Activated CD8-positive, alpha-beta memory T cell treated with anti-CD3 and anti-CD28 coated beads, Interleukin-2, amount 10 ng/mL, durations not matched to agents 7 days and 5 days (primary cell): ENCODE results near the gene CYP27B1. TPM values are rescaled to one million over a fixed set of nuclear protein-coding genes. Genes with fewer than 3 reads are reported as not detected.

Source experiments
- ATAC-seq: fragments of 150-1000 bp; cut with Tn5 transposase; one replicate; pipeline ENCODE4 v1.10.0; 2021; ENCODE audit warnings: moderate library complexity
- CTCF ChIA-PET: fragments of 350-600 bp; sonication (Branson Sonifier 250); formaldehyde crosslinking; loops from one replicate; lab custom pipeline; 2021; ENCODE audit warnings: antibody characterized with exemption; lab: Charles Lee
- DNase-seq: peaks from one replicate; pipeline ENCODE4 v3.0.0-alpha.2; 2020
- H3K27ac Mint-ChIP-seq: one replicate; pipeline ENCODE4 v1.8.0; 2021; ENCODE audit warnings: mild to moderate bottlenecking, mixed read lengths
- H3K27me3 Mint-ChIP-seq: one replicate; pipeline ENCODE4 v1.8.0; 2021; ENCODE audit warnings: mixed read lengths
- H3K36me3 Mint-ChIP-seq: one replicate; pipeline ENCODE4 v1.8.0; 2021; ENCODE audit warnings: mild to moderate bottlenecking, mixed read lengths
- H3K4me1 Mint-ChIP-seq: one replicate; pipeline ENCODE4 v1.8.0; 2021; ENCODE audit warnings: mixed read lengths
- H3K4me3 Mint-ChIP-seq: one replicate; pipeline ENCODE4 v1.8.0; 2021; ENCODE audit warnings: mild to moderate bottlenecking, moderate library complexity, mixed read lengths
- H3K9me3 Mint-ChIP-seq: one replicate; pipeline ENCODE4 v1.8.0; 2022; ENCODE audit warnings: low read depth, mixed read lengths
- total RNA-seq, 2 experiments: library from RNA; stranded (reverse); gene quantifications; one replicate each; pipeline ENCODE4 v1.2.3, GENCODE V29; 2021

The CYP27B1 gene
- total RNA-seq, 2 experiments from 2014 or later: 4.5 to 5.4 TPM

DNA sequence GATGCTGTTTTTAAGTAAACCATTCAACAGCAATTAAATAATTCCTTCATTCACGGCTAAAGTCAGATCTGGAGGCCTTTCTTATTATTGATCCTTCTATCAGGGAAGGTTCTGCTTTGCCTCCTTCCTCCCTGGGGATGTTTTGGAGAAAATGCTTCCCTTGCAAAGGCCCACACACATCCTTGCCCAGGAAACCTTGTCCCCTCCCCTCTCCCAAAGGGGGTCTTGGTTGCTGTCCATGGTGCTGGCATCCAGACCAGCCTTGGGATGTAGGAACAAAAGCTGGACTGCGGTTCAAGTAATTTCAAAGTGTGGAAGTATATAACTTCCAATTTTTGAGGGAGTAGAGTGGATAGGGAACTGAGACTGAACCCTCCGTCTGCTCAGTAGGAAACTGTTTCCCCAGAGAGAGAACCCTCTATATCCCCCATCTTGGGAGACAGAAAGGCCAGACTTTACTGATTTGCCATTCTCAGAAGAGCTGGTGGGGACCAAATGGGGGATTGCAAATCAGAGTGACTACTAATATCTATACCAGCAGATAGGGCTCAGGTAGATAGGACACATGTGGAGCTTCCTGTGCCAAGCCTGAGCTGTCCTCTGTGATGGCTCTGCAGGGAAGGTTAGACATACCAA is 6.4 kb downstream of the CYP27B1 start:
- ATAC-seq (no peak), DNase-seq (no peak)
- CTCF ChIA-PET: interaction anchor here (1.0 to 2.2 kb wide), 11 partner anchors 11 to 153 kb away, joined by 3 to 10 read pairs (median 4); partner anchors contain the start of genes TSFM and TSPAN31
- H3K27ac Mint-ChIP-seq: no peak overlapping the region
- H3K4me1 Mint-ChIP-seq: peaks cover 30% of the 10 kb centered on the region
- no peaks in the 10 kb centered on the region for H3K9me3 Mint-ChIP-seq
- H3K27me3 Mint-ChIP-seq: peaks cover 3% of the 10 kb centered on the region
- peaks cover 20% of the 10 kb centered on the region for H3K36me3 Mint-ChIP-seq
- H3K4me3 Mint-ChIP-seq: no peak overlapping the region

DNA sequence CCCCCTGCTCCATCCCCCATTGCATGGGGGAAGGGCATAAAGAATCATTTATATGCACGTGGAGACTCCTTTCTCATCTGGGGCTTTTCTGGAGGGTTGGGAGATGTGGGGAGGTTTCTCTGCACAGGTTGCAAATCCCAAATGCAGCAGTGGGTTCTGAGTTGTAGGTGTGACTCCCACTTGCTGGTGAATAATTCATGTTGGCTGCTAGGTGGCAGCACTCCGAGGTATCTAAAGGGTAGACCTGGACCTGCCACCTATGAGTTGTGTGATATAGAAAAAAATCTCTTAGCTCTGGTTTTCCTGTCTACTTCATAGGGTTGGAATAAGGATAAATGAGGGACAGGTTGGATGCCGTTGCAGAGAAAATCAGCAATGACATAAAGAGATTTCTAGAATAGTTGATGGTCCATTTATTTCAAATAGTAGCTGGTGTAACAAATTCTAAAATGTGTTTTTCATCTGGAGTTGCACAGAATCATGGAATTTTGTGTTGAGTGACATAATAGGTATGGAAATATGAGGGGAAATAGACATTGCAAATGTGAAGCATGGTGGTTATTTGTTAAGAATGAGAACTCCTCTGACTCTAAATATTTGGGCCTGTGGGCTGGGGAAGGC is 7.4 kb downstream of the CYP27B1 start:
- CTCF ChIA-PET: interaction anchor here (0.6 to 2.2 kb wide), 24 partner anchors 8 to 447 kb away, joined by 3 to 11 read pairs (median 4); partner anchors contain the start of genes AVIL, EEF1AKMT3, METTL1 and TSFM
- no peak overlapping the region for H3K4me3 Mint-ChIP-seq
- H3K27ac Mint-ChIP-seq: no peak overlapping the region
- H3K4me1 Mint-ChIP-seq: peaks cover 26% of the 10 kb centered on the region
- no peaks in the 10 kb centered on the region for H3K27me3 Mint-ChIP-seq
- peaks cover 21% of the 10 kb centered on the region for H3K36me3 Mint-ChIP-seq
- ATAC-seq (no peak), DNase-seq (no peak)
- H3K9me3 Mint-ChIP-seq: no peaks in the 10 kb centered on the region

DNA sequence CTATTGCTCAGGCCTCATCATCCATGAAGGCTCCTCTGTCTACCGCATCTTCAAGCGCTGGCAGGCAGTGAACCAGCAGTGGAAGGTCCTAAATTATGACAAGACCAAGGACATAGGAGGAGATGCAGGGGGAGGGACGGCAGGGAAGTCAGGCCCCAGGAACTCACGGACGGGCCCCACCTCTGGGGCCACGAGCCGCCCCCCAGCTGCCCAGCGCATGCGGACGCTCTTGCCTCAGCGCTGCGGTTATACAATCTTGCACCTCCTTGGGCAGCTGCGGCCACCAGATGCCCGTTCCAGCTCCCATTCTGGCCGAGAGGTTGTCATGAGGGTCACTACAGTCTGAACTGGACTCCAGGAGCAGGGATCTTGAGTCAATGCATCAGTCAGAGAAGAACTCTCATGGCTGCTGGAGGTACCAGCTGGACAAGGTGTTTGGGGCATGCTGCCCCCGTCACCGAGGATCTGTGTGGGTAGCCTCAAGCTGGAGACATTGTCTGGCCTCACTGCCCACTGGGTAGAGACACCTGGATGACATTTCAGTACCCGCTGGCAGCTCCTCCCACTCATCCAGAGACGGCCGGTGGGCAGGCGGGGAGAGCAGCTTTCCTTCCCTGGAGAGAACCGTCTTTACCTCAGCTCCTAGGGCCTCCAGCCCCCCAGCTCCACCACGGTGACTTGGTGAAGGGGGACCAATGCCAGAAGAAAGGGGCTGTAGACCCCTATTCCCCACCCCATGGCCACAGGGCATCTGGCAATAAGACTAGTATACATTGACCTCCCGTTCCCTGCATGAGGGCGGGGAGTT is 8.1 kb downstream of the CYP27B1 start:
- H3K4me1 Mint-ChIP-seq: peaks cover 26% of the 10 kb centered on the region
- H3K36me3 Mint-ChIP-seq: peaks cover 22% of the 10 kb centered on the region
- no peaks in the 10 kb centered on the region for H3K9me3 Mint-ChIP-seq
- CTCF ChIA-PET: interaction anchor here (0.8 to 2.2 kb wide), 14 partner anchors 9 to 175 kb away, joined by 3 to 11 read pairs (median 5); partner anchors contain the start of genes AVIL and EEF1AKMT3
- DNase-seq: no peak
- no peak overlapping the region for H3K4me3 Mint-ChIP-seq
- H3K27me3 Mint-ChIP-seq: no peaks in the 10 kb centered on the region
- ATAC-seq: no peak
- H3K27ac Mint-ChIP-seq: no peak overlapping the region

DNA sequence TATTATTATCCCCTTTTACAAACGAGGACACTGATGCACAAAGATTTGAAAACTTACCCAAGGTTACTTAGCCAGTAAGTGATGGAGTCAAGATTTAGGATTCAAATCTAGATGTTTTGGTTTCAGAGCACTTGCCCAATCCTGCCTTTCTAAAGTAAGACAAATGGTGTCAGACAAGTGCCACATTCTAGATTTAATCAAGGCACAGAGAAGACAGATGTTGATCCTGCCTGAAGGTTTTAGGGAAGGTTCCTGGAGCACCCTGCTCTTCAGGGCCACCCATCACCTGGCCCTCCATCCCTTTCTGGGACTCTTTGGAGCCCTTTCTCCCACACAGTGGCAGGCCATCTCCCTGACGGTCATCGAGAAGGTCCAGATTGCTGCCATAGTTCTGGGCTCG is 9.1 kb downstream of the CYP27B1 start:
- Mint-ChIP-seq H3K4me1 (peaks cover 35% of the 10 kb centered on the region), H3K27ac (no peak overlapping the region), H3K9me3 (no peaks in the 10 kb centered on the region), H3K36me3 (peaks cover 17% of the 10 kb centered on the region), H3K27me3 (no peaks in the 10 kb centered on the region), H3K4me3 (no peak overlapping the region)
- ATAC-seq (no peak), DNase-seq (no peak)
- CTCF ChIA-PET: interaction anchor here (1.2 to 2.9 kb wide), 5 partner anchors 9 to 45 kb away, joined by 3 to 48 read pairs (median 17); partner anchors contain the start of genes CYP27B1 and TSPAN31

- Mint-ChIP-seq H3K9me3 (no peaks in the 10 kb centered on the region), H3K4me3 (peak overlapping the region; percentile 71), H3K4me1 (peaks cover 41% of the 10 kb centered on the region), H3K27ac (peak overlapping the region; percentile 75), H3K36me3 (peaks cover 14% of the 10 kb centered on the region), H3K27me3 (no peaks in the 10 kb centered on the region)
- CTCF ChIA-PET: interaction anchor here (0.6 to 3.5 kb wide), 32 partner anchors 8 to 327 kb away, joined by 3 to 48 read pairs (median 5); partner anchors contain the start of genes CYP27B1, EEF1AKMT3, GLI1 and METTL1
- DNase-seq (peak; percentile 81), ATAC-seq (peak; percentile 25)
Observed at GRCh38 chr12:57756406-57757341, 10.2 kb downstream of the CYP27B1 start.

- Mint-ChIP-seq H3K27ac (peak overlapping the region; percentile 75), H3K9me3 (no peaks in the 10 kb centered on the region), H3K27me3 (no peaks in the 10 kb centered on the region), H3K4me3 (peak overlapping the region; percentile 71), H3K36me3 (peaks cover 18% of the 10 kb centered on the region), H3K4me1 (peaks cover 50% of the 10 kb centered on the region)
- no peak for ATAC-seq
- CTCF ChIA-PET: interaction anchor here (1.0 to 3.5 kb wide), 21 partner anchors 7 to 326 kb away, joined by 3 to 48 read pairs (median 6); partner anchors contain the start of genes CYP27B1, EEF1AKMT3, GLI1 and METTL1
- no peak for DNase-seq
Observed at GRCh38 chr12:57755454-57756372, 11.2 kb downstream of the CYP27B1 start.

DNA sequence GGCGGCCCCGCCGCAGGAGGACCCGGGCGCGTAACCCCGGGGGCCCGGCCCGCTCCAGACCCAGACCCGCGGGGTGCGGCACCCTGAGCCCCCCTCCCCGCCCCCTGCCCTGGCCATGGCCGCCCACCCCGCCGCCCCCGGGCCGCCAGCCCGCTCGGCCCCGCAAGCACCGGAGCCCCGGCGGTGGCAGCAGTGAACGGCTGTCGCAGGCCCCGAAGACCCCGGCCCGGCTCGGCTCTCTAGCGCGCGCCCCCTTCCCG is 11.8 kb downstream of the CYP27B1 start:
- DNase-seq (no peak), ATAC-seq (no peak)
- Mint-ChIP-seq H3K4me1 (peaks cover 55% of the 10 kb centered on the region), H3K27me3 (no peaks in the 10 kb centered on the region), H3K4me3 (no peak overlapping the region), H3K36me3 (peaks cover 24% of the 10 kb centered on the region), H3K27ac (no peak overlapping the region), H3K9me3 (no peaks in the 10 kb centered on the region)
- CTCF ChIA-PET: interaction anchor here (1.5 to 3.5 kb wide), 4 partner anchors 8 to 149 kb away, joined by 5 to 48 read pairs (median 24); partner anchors contain the start of gene CYP27B1

DNA sequence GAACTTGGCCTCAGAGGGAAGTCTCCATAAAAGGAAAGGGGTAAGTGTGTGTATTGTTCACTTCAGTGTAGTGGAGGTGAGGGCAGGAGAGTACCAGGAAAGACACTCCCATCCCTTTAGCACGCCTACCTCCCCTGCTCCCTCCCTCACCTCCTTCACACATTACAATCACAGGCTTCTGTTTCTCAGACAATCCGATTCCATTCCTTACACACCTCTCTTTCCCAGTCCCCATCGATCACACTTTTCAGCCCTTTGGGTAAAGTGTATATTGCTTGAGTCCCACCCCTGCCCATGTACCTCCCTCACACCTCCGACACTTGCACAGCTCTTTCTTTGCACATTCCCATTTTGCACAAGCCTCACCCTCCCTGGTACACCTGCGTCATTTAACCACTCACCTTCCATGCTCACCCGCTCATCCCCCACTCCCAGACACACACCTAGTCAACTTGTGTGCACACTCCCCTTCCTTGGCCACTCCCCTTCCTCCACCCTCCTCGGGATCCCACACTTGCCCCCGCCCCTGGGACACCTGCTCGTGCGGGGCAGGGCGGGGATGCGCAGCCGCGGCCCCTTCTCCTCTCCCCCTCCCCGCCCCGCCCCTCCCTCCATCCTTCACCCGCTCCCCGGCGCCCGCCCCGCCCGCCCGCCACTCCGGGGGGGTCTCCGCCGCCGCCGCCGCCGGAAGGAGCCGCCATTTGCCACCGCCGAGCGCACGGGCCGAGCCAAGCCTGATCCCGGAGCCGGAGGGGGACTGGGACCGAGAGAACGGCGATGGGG is 12.3 kb downstream of the CYP27B1 start, which contains the start of gene MARCHF9:
Gene MARCHF9, plus strand, starts transcription at position 693 of the 783 bp plus-strand sequence. CDS start 426 bp downstream, outside the sequence.
- peak; percentile 90 for DNase-seq
- no peaks in the 10 kb centered on the region for H3K27me3 Mint-ChIP-seq

DNA sequence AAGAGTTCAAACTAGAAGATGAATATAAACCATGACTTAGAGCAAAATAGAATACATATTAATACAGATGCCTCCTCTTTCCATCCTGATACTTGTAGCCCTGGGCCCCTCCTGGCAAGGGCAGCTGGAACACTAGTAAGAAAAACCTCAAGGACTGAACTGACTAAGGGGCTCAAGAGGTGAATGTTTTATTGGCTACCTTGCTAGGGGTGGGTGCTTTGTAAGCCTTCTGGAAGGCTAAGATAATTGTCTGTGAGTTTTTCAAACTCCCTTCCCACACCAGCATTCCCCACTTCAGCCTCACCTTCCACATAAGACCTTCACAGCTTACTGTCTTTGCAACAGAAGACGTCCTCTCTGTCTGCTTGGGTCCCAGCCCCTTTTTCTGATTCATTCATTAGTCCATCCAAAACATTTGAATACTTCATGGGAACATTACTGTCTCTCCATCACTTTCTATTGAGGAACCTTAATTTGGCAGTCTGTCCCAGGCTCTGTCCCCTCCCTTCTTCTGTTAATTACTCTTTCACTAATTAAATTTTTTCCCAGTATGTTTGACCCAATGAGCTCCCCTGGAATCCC is 13.0 kb downstream of the CYP27B1 start:
- ATAC-seq: no peak
- H3K4me3 Mint-ChIP-seq: peak overlapping the region; percentile 82
- peaks cover 29% of the 10 kb centered on the region for H3K36me3 Mint-ChIP-seq
- H3K4me1 Mint-ChIP-seq: peaks cover 55% of the 10 kb centered on the region
- DNase-seq: no peak
- CTCF ChIA-PET: interaction anchor here (1.1 to 3.5 kb wide), 4 partner anchors 9 to 150 kb away, joined by 4 to 37 read pairs (median 8); partner anchors contain the start of gene TSPAN31
- no peaks in the 10 kb centered on the region for H3K9me3 Mint-ChIP-seq
- no peaks in the 10 kb centered on the region for H3K27me3 Mint-ChIP-seq
- peak overlapping the region; percentile 81 for H3K27ac Mint-ChIP-seq

More for the DNA sequence above, 12.3 kb downstream of the CYP27B1 start, which contains the start of gene MARCHF9:
- Mint-ChIP-seq H3K4me3 (peak within 1 kb of the TSS; percentile 82), H3K36me3 (peaks cover 25% of the 10 kb centered on the region), H3K9me3 (no peaks in the 10 kb centered on the region), H3K27ac (peak within 1 kb of the TSS; percentile 81), H3K4me1 (peaks cover 56% of the 10 kb centered on the region)
- ATAC-seq: peak; percentile 49
- CTCF ChIA-PET: interaction anchor here (1.1 to 3.5 kb wide), 5 partner anchors 9 to 149 kb away, joined by 4 to 48 read pairs (median 10); partner anchors contain the start of genes CYP27B1 and TSPAN31

DNA sequence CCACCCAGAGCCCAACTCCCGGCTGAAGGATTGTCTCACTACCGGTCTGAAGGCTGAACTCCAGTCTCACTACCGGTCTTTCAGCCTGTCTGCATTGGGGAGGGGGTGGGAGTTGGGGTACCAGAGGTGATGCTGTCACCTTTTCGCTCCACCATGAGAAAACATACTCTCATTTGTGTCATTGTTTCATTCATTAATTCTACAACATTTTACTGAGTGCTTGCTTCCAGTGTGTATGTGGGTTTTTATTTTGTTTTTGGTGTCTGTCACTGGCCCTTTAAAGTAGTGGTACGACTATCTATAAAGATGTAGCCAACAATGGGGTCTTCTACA is 14.2 kb downstream of the CYP27B1 start:
- Mint-ChIP-seq H3K4me3 (peak overlapping the region; percentile 93), H3K4me1 (peaks cover 55% of the 10 kb centered on the region), H3K27me3 (no peaks in the 10 kb centered on the region), H3K36me3 (peaks cover 28% of the 10 kb centered on the region), H3K9me3 (no peaks in the 10 kb centered on the region), H3K27ac (peak overlapping the region; percentile 87)
- CTCF ChIA-PET: interaction anchor here (0.9 to 1.2 kb wide), 2 partner anchors 27 to 31 kb away, joined by 3 read pairs; no protein-coding TSS in a partner anchor
- no peak for ATAC-seq
- DNase-seq: no peak
